ENCODE measurements around the gene GRIA1. TPM values are rescaled to one million over a fixed set of nuclear protein-coding genes. Genes with fewer than 3 reads are reported as not detected.

Gene GRIA1
- total RNA-seq, 1 experiment from 2014 or later, result not detected

DNA sequence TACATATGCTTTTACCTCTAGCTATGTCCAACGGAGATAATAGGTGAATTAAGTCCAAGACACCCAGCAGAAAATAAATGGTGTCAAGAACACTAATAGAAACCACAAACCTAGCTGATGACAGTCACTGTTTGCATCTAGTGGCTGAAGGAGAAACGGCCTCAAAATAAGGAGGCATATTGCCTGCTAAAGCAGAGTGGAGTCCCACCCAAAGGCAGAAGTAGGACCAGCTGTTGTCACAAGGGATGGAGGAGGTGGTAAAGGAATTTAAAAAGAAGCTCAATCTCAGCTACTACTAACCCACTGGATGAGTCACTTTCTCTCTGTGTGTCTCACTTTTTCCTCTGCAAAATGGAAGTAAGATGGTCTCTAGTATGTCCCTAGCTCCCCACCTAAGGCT lies 224.3 kb downstream of the GRIA1 start:
- Histone ChIP-seq H3K9me3 (ENCODE audit: control insufficient read depth, insufficient read depth, low read depth, low read length) (no peaks in the 10 kb centered on the region), H3K27ac (ENCODE audit: low read length) (no peak overlapping the region), H3K36me3 (ENCODE audit: control insufficient read depth, insufficient read depth, low read length) (no peaks in the 10 kb centered on the region), H3K4me1 (ENCODE audit: control insufficient read depth, insufficient read depth, low read length) (no peaks in the 10 kb centered on the region), H3K4me3 (ENCODE audit: low read depth in 2 of 2, low read length in 2 of 2) (no peak overlapping the region), H3K27me3 (ENCODE audit: control insufficient read depth, insufficient read depth, low read length) (no peaks in the 10 kb centered on the region)
- in situ Hi-C loops (cut with HindIII; ENCODE audit: low pct_unique_long_range_greater_than_20kb, low sequenced_read_pairs) (no loop called here), intact Hi-C loops (cut with micrococcal nuclease; ENCODE audit: unreplicated experiment) (no loop called here)
- CTCF ChIA-PET, result no interaction called here
- POLR2A ChIA-PET, result no interaction called here
- BruUV-seq (replicated peaks), result no TSS peak
- ATAC-seq (no peak), DNase-seq (ENCODE audit: low read depth, low spot score) (no peak)
- TF ChIP-seq TCF7L2 (IDR thresholded peaks at IDR 0.05; ENCODE audit: low read depth, low read length) (no peak), SIN3A (IDR thresholded peaks at IDR 0.05; ENCODE audit: borderline replicate concordance, insufficient read depth, low read depth, low read length) (no peak), POLR2AphosphoS5 (IDR thresholded peaks at IDR 0.05; ENCODE audit: low read depth, low read length) (no peak)
- TF ChIP-seq, protein P1, sequence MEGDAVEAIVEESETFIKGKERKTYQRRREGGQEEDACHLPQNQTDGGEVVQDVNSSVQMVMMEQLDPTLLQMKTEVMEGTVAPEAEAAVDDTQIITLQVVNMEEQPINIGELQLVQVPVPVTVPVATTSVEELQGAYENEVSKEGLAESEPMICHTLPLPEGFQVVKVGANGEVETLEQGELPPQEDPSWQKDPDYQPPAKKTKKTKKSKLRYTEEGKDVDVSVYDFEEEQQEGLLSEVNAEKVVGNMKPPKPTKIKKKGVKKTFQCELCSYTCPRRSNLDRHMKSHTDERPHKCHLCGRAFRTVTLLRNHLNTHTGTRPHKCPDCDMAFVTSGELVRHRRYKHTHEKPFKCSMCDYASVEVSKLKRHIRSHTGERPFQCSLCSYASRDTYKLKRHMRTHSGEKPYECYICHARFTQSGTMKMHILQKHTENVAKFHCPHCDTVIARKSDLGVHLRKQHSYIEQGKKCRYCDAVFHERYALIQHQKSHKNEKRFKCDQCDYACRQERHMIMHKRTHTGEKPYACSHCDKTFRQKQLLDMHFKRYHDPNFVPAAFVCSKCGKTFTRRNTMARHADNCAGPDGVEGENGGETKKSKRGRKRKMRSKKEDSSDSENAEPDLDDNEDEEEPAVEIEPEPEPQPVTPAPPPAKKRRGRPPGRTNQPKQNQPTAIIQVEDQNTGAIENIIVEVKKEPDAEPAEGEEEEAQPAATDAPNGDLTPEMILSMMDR (IDR thresholded peaks at IDR 0.05), result no peak
- TF ChIP-seq, protein P2, sequence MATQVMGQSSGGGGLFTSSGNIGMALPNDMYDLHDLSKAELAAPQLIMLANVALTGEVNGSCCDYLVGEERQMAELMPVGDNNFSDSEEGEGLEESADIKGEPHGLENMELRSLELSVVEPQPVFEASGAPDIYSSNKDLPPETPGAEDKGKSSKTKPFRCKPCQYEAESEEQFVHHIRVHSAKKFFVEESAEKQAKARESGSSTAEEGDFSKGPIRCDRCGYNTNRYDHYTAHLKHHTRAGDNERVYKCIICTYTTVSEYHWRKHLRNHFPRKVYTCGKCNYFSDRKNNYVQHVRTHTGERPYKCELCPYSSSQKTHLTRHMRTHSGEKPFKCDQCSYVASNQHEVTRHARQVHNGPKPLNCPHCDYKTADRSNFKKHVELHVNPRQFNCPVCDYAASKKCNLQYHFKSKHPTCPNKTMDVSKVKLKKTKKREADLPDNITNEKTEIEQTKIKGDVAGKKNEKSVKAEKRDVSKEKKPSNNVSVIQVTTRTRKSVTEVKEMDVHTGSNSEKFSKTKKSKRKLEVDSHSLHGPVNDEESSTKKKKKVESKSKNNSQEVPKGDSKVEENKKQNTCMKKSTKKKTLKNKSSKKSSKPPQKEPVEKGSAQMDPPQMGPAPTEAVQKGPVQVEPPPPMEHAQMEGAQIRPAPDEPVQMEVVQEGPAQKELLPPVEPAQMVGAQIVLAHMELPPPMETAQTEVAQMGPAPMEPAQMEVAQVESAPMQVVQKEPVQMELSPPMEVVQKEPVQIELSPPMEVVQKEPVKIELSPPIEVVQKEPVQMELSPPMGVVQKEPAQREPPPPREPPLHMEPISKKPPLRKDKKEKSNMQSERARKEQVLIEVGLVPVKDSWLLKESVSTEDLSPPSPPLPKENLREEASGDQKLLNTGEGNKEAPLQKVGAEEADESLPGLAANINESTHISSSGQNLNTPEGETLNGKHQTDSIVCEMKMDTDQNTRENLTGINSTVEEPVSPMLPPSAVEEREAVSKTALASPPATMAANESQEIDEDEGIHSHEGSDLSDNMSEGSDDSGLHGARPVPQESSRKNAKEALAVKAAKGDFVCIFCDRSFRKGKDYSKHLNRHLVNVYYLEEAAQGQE (IDR thresholded peaks at IDR 0.05; ENCODE audit: insufficient read depth in 1 of 2, low read depth in 2 of 2, low read length in 1 of 2), result no peak

DNA sequence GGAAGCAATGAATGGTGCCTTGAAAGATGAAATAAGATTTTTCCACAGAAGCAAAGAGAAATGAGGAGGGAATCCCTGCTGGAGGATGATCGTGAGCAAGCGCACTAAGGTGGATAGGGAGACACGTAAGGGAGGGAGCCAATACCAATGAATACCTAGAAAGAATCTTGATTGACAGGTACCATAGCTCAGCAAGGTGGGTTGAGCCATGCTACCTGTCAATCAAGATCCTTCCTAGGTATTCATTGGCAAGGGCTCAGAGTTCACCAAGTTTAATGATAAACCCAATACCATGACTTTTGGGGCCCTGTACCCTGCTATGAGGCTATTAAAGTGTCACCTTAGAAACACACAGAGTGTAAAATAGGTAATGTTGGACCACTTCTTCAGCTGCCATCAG lies 226.8 kb downstream of the GRIA1 start:
- POLR2A ChIA-PET, result no interaction called here
- H3K27ac ChIP-seq (ENCODE audit: low read length), result no peak overlapping the region
- in situ Hi-C loops (cut with HindIII; ENCODE audit: low pct_unique_long_range_greater_than_20kb, low sequenced_read_pairs), result no loop called here

More for the DNA sequence above, 226.8 kb downstream of the GRIA1 start:
- Histone ChIP-seq H3K27me3 (ENCODE audit: control insufficient read depth, insufficient read depth, low read length) (no peaks in the 10 kb centered on the region), H3K36me3 (ENCODE audit: control insufficient read depth, insufficient read depth, low read length) (no peaks in the 10 kb centered on the region), H3K9me3 (ENCODE audit: control insufficient read depth, insufficient read depth, low read depth, low read length) (no peaks in the 10 kb centered on the region), H3K4me3 (ENCODE audit: low read depth in 2 of 2, low read length in 2 of 2) (no peak overlapping the region), H3K4me1 (ENCODE audit: control insufficient read depth, insufficient read depth, low read length) (no peaks in the 10 kb centered on the region)
- intact Hi-C loops (cut with micrococcal nuclease; ENCODE audit: unreplicated experiment), result no loop called here
- ATAC-seq (no peak), DNase-seq (ENCODE audit: low read depth, low spot score) (no peak)
- CTCF ChIA-PET, result no interaction called here
- no TSS peak for BruUV-seq (replicated peaks)
- no peak for TF ChIP-seq POLR2AphosphoS5 (IDR thresholded peaks at IDR 0.05; ENCODE audit: low read depth, low read length)
- TF ChIP-seq, protein P2 (IDR thresholded peaks at IDR 0.05; ENCODE audit: insufficient read depth in 1 of 2, low read depth in 2 of 2, low read length in 1 of 2), result no peak
- TF ChIP-seq, protein P1 (IDR thresholded peaks at IDR 0.05), result no peak
- TF ChIP-seq SIN3A (IDR thresholded peaks at IDR 0.05; ENCODE audit: borderline replicate concordance, insufficient read depth, low read depth, low read length), result no peak
- no peak for TF ChIP-seq TCF7L2 (IDR thresholded peaks at IDR 0.05; ENCODE audit: low read depth, low read length)
